T-helper 22 cell (primary cell): ENCODE results near the gene UBE2M.
"Not testable (repeated sequence)": the region's sequence is repeated elsewhere in the genome, so short reads cannot be mapped to it uniquely, and the experiment has no call there.

Experiments used
- DNase-seq: peaks from one replicate; pipeline ENCODE4 v3.0.0-alpha.2; 2020; ENCODE audit warnings: low read depth

Gene UBE2M

DNA sequence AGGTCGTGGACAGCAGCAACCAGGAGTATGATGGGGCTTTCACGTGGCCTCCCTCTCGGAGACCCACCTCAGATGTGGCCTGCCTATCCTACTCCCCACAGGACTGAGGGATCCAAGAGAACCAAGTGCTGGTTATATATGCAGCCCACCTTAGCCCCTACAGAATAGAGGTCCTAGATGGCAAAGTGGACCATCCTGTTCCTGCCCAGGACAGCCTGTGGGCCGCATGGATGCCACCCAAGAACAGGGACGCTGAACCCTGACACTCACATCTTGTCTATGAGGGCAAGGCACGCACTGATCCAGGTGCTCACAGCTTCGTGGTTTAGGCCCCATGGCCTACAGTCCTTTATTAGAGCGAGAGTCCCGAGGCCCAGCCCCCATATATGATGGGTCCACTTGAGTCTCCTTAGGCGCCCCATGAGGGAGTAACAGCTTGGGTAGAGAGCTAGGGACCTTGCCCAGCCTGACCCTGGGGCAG is 45.2 kb downstream of the UBE2M start:
- no peak for DNase-seq

DNA sequence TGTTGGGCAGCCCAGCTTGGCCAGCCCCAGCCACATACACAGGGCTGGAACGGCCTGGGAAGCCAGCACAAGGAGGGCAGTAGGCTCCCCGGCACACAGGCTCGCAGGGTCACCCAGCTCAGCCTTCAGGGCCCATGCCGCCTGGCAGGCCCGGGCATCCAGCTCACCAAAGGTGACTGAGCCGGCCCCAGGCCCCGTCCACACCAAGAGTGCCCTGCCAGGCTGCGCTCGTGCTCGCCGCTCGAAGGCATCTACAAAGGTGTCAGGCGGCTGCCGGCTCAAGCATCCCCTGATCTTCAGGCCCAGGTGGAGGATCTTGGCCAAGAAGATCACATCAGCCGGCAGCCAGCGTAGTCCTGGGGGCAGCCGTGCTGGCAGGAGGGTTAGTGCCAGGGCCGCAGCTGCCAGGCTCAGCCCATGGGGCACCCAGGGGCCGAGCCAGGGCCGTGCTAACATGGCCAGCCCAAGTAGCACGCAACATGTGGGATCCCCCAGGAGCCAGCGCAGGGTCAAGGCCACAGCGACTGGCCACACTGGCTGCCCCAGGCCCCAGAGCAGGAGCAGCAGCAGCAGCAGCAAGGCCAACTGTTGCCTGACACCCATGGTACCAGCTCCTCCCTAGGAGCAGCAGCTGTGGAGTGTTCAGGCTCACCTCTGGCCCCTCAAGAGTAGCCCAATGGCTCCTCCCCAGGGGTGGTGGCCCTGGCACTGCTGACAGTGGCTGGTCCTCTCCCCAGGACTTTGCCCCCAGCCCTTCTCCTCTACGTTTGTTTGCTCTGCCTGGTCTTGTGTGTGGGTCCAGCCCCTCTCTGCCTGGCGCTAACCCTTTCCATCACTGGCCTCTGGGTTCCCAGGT is 46.8 kb downstream of the UBE2M start, which contains the start of gene SLC27A5:
SLC27A5 (minus strand) TSS at position 640 of the 856 bp plus-strand sequence; CDS start at position 603, 37 bp downstream.
- no peak for DNase-seq

DNA sequence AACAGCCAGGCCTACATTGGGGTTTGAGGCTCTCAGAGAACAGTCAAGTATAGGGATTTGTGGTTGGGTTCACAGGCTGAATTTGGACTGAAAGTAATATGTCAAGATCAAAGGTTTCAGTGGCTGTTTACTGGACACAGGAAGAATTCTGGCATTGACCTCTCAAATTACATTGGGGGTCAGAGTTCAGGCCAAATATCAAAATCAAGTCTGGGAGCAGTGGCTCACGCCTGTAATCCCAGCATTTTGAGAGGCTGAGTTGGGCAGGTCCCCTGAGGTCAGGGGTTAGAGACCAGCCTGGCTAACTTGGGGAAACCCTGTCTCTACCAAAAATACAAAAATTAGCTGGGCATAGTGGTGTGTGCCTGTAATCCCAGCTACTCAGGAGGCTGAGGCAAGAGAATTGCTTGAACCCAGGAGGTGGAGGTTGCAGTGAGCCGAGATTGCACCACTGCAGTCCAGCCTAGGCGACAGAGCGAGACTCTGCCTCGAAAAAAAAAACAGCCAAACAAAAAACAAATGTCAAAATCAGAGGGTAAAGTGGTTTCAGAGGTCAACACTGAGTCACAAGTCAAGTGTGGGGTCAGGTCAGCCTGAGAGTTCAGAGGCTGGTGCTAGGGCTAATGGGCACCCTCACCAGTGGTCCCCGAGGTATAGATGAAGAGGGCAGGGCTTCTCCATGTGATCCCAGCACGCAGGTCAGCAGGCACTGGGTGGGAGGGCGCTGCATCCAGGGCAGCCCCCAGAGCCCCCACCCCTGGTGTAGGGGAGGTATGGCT is 48.1 kb downstream of the UBE2M start:
- no peak for DNase-seq

DNA sequence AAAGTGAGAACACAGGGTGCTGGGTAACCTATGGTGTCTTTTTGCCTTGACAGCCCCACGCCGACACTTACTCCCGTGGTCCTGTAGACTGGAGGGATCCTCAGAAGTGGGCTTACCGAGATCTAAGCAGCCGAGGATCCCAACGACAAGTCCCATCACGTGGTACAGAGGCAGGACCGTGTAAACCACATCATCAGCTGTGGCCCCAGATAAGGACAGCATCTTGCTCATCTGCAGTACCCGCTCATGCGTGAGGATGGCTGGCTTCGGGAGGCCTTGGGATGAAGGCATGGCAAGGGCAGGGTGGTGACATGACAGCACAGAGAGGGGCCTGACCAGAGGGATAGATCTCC is 48.7 kb downstream of the UBE2M start:
- DNase-seq, result no peak

DNA sequence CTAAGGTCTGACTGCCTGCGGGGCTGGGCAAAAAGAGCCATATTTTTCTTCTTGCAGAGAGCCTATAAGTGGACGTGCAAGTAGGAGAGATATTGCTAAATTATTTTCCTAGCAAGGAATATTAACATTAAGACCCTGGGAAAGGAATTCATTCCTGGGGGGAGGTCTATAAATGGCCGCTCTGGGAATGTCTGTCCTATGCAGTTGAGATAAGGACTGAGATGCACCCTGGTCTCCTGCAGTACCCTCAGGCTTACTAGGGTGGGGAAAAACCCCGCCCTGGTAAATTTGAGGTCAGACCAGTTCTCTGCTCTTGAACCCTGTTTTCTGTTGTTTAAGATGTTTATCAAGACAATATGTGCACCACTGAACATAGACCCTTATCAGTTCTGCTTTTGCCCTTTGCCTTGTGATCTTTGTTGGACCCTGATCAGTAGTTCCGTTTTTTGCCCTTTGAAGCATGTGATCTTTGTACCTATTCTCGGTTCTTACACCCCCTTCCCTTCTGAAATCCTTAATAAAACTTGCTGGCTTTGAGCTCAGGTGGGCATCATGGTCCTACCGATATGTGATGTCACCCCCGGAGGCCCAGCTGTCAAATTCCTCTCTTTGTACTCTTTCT is 50.7 kb downstream of the UBE2M start:
- DNase-seq, result not testable (repeated sequence)
